Left renal pelvis (tissue), 4 donors: ENCODE results near the gene SYT4. TPM values are rescaled to one million over a fixed set of nuclear protein-coding genes. Genes with fewer than 3 reads are reported as not detected.

ENCODE experiments used
- DNase-seq, 4 donors: peaks; one replicate each; pipeline ENCODE4 v3.0.0-alpha.2; 2013; ENCODE audit warnings: low read depth in 4 of 4, low spot score in 3 of 4
- polyA plus RNA-seq, 4 donors: library from polyadenylated mRNA; unstranded; fragments of 120-200 nt; gene quantifications; one replicate each; pipeline ENCODE4 v1.2.1, GENCODE V29; 2013; ENCODE audit not compliant: insufficient read length in 4 of 4

Gene SYT4
- polyA plus RNA-seq, 4 donors, result 0.18 to 1.0 (median 0.67) TPM

DNA sequence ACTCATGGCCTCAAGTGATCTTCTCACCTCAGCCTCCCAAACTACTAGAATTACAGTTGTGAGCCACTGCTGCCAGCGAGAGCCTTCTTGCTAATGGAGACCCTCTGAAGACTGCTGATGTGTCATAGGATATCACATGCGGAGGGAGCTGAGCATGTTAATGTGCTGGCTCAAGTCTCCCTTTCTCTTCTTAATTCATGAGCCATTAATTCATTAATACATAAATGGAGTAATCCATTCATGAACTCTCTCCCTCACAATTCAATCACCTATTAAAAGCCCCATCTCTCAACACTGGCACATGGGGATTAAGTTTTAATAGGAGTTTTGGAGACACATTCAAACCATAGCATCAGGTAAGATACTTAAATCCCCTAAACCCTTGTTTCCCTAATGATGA lies 54.8 kb downstream of the SYT4 start:
- DNase-seq, result no peak

DNA sequence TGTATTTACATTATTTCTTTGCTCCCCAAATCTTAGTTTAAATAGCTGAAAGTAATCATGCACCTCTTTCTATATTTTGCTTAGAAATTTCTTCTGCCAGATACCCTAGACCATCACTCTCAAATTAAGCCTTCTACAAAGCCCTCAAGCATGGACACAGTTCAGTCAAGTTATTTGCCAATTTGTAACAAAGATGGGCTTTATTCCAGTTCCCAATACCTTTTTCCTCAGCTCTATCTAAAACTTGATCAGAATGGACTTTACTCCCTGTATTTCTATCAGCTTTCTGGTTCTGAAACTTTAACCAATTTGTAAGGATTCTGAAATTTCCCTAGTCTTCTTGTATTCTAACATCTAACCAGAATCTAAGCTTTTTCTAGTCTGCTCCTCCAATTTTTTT lies 56.6 kb downstream of the SYT4 start:
- DNase-seq, result no peak

Other genes with a start within 250 kb of the SYT4 start
- gene RIT2, start 161.8 kb downstream of the SYT4 start, polyA plus RNA-seq, result under 1 TPM in 2 of 4 donors, not detected in 2; 0.14 to 0.20 TPM